ENCODE measurements around the gene FBXO34. TPM values are rescaled to one million over a fixed set of nuclear protein-coding genes. Genes with fewer than 3 reads are reported as not detected.

The FBXO34 gene
- total and polyA plus RNA-seq, 10 of the 15 experiments (the other 5 are each of a cell fraction or from before 2014, with no cell fraction given) = 5.6 to 22.8 (median 17.6) TPM

DNA sequence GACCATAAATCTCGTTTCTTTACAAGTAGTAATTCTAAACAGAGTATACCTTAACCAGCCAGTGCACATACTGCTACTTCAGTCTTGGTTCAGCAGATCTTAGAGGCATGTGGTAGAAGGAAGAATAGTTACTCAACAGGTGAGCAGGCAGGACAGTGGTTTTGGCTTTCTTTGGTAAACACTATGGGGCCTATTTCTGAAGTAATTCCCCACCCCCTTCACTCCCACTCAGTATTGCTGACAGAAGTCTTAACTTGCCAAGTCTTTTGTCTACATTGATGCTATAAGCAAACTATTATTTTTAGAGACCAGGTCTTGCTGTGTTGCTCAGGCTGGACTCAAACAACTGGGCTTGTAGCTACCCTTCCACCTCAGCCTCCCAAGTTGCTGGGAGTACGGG lies 68.5 kb downstream of the FBXO34 start (continued):
- TF ChIP-seq, protein P1, sequence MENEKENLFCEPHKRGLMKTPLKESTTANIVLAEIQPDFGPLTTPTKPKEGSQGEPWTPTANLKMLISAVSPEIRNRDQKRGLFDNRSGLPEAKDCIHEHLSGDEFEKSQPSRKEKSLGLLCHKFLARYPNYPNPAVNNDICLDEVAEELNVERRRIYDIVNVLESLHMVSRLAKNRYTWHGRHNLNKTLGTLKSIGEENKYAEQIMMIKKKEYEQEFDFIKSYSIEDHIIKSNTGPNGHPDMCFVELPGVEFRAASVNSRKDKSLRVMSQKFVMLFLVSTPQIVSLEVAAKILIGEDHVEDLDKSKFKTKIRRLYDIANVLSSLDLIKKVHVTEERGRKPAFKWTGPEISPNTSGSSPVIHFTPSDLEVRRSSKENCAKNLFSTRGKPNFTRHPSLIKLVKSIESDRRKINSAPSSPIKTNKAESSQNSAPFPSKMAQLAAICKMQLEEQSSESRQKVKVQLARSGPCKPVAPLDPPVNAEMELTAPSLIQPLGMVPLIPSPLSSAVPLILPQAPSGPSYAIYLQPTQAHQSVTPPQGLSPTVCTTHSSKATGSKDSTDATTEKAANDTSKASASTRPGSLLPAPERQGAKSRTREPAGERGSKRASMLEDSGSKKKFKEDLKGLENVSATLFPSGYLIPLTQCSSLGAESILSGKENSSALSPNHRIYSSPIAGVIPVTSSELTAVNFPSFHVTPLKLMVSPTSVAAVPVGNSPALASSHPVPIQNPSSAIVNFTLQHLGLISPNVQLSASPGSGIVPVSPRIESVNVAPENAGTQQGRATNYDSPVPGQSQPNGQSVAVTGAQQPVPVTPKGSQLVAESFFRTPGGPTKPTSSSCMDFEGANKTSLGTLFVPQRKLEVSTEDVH (IDR thresholded peaks at IDR 0.05; ENCODE audit: low read depth, partially characterized antibody) = no peak
- TF ChIP-seq SPI1 (IDR thresholded peaks at IDR 0.05; ENCODE audit: borderline replicate concordance, insufficient read depth, low read depth, low read length) (no peak), BHLHE40 (IDR thresholded peaks at IDR 0.05; ENCODE audit: borderline replicate concordance in 1 of 2, low read depth in 2 of 2, low read length in 1 of 2) (0 out of 4 replicates have a peak, but pooled peaks of 1 of the 2 experiments have one; percentile 8), MEF2A (IDR thresholded peaks at IDR 0.05; ENCODE audit: insufficient read depth, low read depth, low read length) (peak; percentile 79), CBX3 (IDR thresholded peaks at IDR 0.05; ENCODE audit: borderline replicate concordance, low read depth) (no peak), TBL1XR1 (IDR thresholded peaks at IDR 0.05; ENCODE audit: low read depth, low read length) (peak; percentile 47; the same call in 1 of the 2 replicates), NR2C1 (IDR thresholded peaks at IDR 0.05) (no peak), BMI1 (IDR thresholded peaks at IDR 0.05; ENCODE audit: borderline replicate concordance) (no peak), KAT2A (conservative IDR thresholded peaks at IDR 0.05; ENCODE audit: control insufficient read depth, low read depth, low read length) (no peak), ZNF24 (IDR thresholded peaks at IDR 0.05) (no peak), SIX5 (IDR thresholded peaks at IDR 0.05; ENCODE audit: low read depth, low read length, severe bottlenecking) (no peak), CHD2 (IDR thresholded peaks at IDR 0.05; ENCODE audit: borderline replicate concordance, low read depth, low read length) (0 out of 2 replicates have a peak, but pooled peaks have one; percentile 64), CREB1 (IDR thresholded peaks at IDR 0.05; ENCODE audit: low read depth) (0 out of 2 replicates have a peak, but pooled peaks have one; percentile 21), MTA3 (IDR thresholded peaks at IDR 0.05; ENCODE audit: borderline replicate concordance, low read length) (no peak)
- TF ChIP-seq, protein P2, sequence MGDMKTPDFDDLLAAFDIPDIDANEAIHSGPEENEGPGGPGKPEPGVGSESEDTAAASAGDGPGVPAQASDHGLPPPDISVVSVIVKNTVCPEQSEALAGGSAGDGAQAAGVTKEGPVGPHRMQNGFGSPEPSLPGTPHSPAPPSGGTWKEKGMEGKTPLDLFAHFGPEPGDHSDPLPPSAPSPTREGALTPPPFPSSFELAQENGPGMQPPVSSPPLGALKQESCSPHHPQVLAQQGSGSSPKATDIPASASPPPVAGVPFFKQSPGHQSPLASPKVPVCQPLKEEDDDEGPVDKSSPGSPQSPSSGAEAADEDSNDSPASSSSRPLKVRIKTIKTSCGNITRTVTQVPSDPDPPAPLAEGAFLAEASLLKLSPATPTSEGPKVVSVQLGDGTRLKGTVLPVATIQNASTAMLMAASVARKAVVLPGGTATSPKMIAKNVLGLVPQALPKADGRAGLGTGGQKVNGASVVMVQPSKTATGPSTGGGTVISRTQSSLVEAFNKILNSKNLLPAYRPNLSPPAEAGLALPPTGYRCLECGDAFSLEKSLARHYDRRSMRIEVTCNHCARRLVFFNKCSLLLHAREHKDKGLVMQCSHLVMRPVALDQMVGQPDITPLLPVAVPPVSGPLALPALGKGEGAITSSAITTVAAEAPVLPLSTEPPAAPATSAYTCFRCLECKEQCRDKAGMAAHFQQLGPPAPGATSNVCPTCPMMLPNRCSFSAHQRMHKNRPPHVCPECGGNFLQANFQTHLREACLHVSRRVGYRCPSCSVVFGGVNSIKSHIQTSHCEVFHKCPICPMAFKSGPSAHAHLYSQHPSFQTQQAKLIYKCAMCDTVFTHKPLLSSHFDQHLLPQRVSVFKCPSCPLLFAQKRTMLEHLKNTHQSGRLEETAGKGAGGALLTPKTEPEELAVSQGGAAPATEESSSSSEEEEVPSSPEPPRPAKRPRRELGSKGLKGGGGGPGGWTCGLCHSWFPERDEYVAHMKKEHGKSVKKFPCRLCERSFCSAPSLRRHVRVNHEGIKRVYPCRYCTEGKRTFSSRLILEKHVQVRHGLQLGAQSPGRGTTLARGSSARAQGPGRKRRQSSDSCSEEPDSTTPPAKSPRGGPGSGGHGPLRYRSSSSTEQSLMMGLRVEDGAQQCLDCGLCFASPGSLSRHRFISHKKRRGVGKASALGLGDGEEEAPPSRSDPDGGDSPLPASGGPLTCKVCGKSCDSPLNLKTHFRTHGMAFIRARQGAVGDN (IDR thresholded peaks at IDR 0.05) = no peak
- TF ChIP-seq, protein P3, sequence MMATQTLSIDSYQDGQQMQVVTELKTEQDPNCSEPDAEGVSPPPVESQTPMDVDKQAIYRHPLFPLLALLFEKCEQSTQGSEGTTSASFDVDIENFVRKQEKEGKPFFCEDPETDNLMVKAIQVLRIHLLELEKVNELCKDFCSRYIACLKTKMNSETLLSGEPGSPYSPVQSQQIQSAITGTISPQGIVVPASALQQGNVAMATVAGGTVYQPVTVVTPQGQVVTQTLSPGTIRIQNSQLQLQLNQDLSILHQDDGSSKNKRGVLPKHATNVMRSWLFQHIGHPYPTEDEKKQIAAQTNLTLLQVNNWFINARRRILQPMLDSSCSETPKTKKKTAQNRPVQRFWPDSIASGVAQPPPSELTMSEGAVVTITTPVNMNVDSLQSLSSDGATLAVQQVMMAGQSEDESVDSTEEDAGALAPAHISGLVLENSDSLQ (IDR thresholded peaks at IDR 0.05) = no peak
- TF ChIP-seq, protein P4, sequence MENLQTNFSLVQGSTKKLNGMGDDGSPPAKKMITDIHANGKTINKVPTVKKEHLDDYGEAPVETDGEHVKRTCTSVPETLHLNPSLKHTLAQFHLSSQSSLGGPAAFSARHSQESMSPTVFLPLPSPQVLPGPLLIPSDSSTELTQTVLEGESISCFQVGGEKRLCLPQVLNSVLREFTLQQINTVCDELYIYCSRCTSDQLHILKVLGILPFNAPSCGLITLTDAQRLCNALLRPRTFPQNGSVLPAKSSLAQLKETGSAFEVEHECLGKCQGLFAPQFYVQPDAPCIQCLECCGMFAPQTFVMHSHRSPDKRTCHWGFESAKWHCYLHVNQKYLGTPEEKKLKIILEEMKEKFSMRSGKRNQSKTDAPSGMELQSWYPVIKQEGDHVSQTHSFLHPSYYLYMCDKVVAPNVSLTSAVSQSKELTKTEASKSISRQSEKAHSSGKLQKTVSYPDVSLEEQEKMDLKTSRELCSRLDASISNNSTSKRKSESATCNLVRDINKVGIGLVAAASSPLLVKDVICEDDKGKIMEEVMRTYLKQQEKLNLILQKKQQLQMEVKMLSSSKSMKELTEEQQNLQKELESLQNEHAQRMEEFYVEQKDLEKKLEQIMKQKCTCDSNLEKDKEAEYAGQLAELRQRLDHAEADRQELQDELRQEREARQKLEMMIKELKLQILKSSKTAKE (IDR thresholded peaks at IDR 0.05; ENCODE audit: low read depth, poor library complexity, severe bottlenecking) = no peak

All from GM12878 (cell line).